Liver (tissue), 3 donors: ENCODE data around the gene CCT6B.

ENCODE experiments used
- EGR1 ChIP-seq, 2 donors: IDR thresholded peaks; 2 replicates each; pipeline ENCODE4 v1.6.1; 2016 to 2018; ENCODE audit warnings: antibody characterized with exemption in 2 of 2, low read depth in 2 of 2
- GABPA ChIP-seq, 2 donors: IDR thresholded peaks in 1 of 2; conservative IDR thresholded peaks in 1 of 2; 2 replicates each; pipeline ENCODE4 v1.6.1; 2016; ENCODE audit warnings: antibody characterized with exemption in 2 of 2, mild to moderate bottlenecking in 1 of 2, moderate library complexity in 1 of 2
- HNF4A ChIP-seq, 2 donors: conservative IDR thresholded peaks; 2 replicates each; pipeline ENCODE4 v1.6.1; 2016; ENCODE audit warnings: antibody characterized with exemption in 2 of 2, mild to moderate bottlenecking in 2 of 2
- RAD21 ChIP-seq, 2 donors: IDR thresholded peaks; 2 replicates each; pipeline ENCODE4 v1.6.1; 2016; ENCODE audit warnings: antibody characterized with exemption in 2 of 2, mild to moderate bottlenecking in 2 of 2
- TAF1 ChIP-seq: conservative IDR thresholded peaks from 2 replicates; pipeline ENCODE4 v1.6.1; 2016; ENCODE audit warnings: antibody characterized with exemption, mild to moderate bottlenecking
- YY1 ChIP-seq: IDR thresholded peaks from 2 replicates; pipeline ENCODE4 v1.6.1; 2016; ENCODE audit warnings: antibody characterized with exemption, mild to moderate bottlenecking
- TF ChIP-seq, protein P1 (sequence below): fragments of 150-350 bp; IDR thresholded peaks from 2 replicates; pipeline ENCODE4 v1.5.1; 2017; ENCODE audit warnings: improper control_type of control experiment, low read depth, low read length; ENCODE audit not compliant: missing input control
- TF ChIP-seq, protein P2 (sequence below): IDR thresholded peaks from 2 replicates; pipeline ENCODE4 v1.6.1; 2016; ENCODE audit warnings: antibody characterized with exemption, mild to moderate bottlenecking
- TF ChIP-seq, protein P3 (sequence below): IDR thresholded peaks from 2 replicates; pipeline ENCODE4 v1.6.1; 2016; ENCODE audit warnings: antibody characterized with exemption
- TF ChIP-seq, protein P4 (sequence below): IDR thresholded peaks from 2 replicates; pipeline ENCODE4 v1.6.1; 2016; ENCODE audit warnings: antibody characterized with exemption
- donor health status: healthy.
- donor health status: healthy.

DNA sequence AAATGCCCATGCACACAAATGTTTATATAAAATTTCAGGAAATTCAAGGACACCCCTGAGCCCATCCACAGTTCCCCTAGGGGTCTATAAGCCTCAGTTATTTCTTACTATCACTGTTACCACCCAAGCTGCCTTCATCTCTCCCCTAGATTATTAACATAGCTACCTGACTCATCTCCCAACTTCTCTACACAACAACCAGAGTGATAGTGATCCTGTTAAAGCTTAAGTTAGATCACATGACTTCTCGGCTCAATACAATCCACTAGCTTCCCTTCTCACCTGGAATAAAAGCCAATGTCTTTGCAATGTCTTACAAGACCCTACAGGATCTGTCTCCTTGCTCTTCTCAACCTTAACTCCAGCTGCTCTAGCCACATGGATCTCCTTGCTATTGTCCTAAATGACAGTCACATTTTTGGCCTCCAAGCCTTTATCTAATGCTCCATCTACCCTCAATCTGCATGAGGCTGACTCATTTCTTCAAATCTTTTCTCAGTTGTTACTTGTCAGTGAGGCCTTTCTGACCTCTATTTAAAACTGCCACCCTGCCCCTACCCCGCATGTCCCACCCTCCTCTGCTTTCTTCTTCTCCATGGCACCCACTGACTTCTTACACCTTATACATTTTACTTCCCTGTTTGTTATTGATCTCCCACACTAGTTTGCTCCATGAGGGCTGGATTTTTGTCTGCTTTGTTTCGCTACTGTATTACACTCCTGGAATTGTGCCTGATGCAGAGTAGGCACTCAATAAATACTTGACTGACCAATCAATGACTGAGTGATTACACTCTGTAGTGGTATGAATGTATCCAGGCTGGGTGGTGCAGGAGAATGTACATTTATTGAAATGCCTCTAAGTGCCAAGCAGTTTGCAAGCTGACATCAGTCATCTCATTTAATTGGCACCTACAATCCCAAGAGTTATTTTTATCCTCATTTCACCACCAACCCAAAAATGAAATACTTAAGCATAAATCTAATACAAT lies 13.8 kb upstream of the CCT6B start:
- TF ChIP-seq, protein P1, sequence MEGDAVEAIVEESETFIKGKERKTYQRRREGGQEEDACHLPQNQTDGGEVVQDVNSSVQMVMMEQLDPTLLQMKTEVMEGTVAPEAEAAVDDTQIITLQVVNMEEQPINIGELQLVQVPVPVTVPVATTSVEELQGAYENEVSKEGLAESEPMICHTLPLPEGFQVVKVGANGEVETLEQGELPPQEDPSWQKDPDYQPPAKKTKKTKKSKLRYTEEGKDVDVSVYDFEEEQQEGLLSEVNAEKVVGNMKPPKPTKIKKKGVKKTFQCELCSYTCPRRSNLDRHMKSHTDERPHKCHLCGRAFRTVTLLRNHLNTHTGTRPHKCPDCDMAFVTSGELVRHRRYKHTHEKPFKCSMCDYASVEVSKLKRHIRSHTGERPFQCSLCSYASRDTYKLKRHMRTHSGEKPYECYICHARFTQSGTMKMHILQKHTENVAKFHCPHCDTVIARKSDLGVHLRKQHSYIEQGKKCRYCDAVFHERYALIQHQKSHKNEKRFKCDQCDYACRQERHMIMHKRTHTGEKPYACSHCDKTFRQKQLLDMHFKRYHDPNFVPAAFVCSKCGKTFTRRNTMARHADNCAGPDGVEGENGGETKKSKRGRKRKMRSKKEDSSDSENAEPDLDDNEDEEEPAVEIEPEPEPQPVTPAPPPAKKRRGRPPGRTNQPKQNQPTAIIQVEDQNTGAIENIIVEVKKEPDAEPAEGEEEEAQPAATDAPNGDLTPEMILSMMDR: no peak
- TF ChIP-seq YY1 (no peak), GABPA (IDR thresholded peaks at IDR 0.05 in 1 of 2, conservative IDR thresholded peaks at IDR 0.05 in 1 of 2) (no peak), RAD21 (IDR thresholded peaks at IDR 0.05) (no peak), EGR1 (IDR thresholded peaks at IDR 0.05; ENCODE audit: low read depth in 2 of 2) (no peak), TAF1 (no peak), HNF4A (conservative IDR thresholded peaks at IDR 0.05) (no peak)
- TF ChIP-seq, protein P2, sequence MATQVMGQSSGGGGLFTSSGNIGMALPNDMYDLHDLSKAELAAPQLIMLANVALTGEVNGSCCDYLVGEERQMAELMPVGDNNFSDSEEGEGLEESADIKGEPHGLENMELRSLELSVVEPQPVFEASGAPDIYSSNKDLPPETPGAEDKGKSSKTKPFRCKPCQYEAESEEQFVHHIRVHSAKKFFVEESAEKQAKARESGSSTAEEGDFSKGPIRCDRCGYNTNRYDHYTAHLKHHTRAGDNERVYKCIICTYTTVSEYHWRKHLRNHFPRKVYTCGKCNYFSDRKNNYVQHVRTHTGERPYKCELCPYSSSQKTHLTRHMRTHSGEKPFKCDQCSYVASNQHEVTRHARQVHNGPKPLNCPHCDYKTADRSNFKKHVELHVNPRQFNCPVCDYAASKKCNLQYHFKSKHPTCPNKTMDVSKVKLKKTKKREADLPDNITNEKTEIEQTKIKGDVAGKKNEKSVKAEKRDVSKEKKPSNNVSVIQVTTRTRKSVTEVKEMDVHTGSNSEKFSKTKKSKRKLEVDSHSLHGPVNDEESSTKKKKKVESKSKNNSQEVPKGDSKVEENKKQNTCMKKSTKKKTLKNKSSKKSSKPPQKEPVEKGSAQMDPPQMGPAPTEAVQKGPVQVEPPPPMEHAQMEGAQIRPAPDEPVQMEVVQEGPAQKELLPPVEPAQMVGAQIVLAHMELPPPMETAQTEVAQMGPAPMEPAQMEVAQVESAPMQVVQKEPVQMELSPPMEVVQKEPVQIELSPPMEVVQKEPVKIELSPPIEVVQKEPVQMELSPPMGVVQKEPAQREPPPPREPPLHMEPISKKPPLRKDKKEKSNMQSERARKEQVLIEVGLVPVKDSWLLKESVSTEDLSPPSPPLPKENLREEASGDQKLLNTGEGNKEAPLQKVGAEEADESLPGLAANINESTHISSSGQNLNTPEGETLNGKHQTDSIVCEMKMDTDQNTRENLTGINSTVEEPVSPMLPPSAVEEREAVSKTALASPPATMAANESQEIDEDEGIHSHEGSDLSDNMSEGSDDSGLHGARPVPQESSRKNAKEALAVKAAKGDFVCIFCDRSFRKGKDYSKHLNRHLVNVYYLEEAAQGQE: no peak
- TF ChIP-seq, protein P3, sequence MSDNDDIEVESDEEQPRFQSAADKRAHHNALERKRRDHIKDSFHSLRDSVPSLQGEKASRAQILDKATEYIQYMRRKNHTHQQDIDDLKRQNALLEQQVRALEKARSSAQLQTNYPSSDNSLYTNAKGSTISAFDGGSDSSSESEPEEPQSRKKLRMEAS: no peak
- TF ChIP-seq, protein P4, sequence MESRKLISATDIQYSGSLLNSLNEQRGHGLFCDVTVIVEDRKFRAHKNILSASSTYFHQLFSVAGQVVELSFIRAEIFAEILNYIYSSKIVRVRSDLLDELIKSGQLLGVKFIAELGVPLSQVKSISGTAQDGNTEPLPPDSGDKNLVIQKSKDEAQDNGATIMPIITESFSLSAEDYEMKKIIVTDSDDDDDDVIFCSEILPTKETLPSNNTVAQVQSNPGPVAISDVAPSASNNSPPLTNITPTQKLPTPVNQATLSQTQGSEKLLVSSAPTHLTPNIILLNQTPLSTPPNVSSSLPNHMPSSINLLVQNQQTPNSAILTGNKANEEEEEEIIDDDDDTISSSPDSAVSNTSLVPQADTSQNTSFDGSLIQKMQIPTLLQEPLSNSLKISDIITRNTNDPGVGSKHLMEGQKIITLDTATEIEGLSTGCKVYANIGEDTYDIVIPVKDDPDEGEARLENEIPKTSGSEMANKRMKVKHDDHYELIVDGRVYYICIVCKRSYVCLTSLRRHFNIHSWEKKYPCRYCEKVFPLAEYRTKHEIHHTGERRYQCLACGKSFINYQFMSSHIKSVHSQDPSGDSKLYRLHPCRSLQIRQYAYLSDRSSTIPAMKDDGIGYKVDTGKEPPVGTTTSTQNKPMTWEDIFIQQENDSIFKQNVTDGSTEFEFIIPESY: no peak
